Measurements from ENCODE around the gene KLK14.

The KLK14 gene

DNA sequence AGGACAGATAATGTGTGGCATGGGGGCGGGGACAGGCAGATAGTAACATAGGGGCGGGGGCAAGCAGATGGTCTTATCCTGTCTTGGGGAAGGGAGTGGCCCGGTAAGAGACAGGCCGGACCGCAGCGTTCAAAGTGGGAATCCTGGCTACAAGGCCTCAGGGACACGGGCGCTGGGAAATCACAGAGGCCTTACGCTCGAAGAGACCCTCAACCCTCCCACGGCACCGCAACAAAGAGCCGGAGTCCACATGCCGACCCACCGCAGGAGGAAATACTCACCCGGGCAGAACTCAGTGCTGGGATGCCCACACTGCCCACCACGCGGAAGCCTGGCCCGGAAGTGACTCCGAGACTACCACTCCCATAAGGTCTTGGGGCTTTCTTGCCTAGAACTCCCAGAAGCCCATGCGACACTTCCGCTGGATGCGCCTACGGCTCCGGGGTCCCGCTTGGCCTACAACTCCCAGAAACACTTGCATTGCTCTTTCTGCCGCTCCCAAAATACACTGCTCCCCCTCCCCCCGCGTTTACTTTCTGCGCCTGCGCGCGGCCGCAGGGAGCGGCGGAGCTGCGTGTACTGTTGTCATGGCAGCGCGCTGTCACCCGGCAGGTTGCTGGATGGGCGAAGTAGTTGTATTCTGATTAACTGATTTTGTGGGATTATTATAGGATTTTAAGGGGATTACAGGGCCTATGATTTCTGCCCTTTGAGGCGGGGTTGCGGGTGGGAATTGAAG lies 25.5 kb upstream of the KLK14 start, which contains the start of gene CTU1:
Gene CTU1 (minus strand): TSS at position 344 of the 739 bp plus-strand sequence. CDS start 3,840 bp downstream, outside the sequence.
- peak; percentile 97 for DNase-seq

DNA sequence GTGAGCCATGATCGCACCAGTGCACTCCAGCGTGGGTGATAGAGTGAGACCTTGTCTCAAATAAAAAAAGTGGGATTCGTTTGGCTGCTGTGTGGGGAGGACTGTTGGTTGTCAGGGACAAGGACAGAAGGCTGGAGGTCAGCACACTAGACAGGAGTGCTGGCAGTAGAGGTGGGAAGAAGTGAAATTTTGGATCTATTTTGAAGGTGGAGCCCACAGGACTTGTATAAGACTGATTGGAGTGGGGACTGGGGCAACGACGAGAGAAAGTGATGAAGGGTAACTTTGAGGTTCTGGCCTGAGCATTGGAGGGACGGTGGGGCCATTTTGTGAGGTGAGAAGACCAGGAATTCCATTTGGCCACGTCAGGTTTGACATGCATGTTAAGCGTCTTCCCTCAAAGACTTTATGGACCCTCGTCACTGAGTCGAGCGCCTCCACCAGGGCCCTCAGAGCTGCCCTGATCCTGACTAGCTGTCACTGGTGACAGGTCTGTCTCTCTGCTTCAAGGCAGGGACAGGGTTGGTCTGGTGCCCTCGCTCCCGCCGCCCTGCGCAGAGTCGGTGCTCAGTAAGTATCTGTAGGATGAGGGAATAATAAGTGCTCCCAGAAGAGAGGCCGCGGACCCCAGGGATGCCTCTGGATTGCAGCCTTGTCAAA lies 24.8 kb upstream of the KLK14 start:
- DNase-seq, result no peak

DNA sequence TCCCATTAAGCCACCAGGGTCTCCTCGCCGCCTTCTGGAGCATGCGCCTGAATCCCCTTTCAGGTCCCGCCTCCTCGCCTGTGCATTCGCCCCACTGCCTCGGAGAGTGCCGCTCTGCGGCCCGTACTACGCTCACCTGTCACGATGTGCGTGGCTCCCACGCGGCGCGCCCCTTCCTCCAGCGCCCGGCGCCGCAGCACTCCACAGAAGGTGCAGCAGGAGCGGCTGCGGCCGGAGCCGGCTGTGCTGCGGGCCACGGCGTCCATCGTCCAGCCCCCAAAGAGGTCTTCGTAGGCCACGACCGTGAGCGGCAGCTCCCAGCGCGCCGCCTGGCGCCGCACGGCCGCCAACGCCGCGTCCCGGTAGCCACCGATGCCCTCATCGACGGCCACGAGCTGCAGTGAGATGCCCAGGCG lies 21.2 kb upstream of the KLK14 start:
- no peak for DNase-seq

DNA sequence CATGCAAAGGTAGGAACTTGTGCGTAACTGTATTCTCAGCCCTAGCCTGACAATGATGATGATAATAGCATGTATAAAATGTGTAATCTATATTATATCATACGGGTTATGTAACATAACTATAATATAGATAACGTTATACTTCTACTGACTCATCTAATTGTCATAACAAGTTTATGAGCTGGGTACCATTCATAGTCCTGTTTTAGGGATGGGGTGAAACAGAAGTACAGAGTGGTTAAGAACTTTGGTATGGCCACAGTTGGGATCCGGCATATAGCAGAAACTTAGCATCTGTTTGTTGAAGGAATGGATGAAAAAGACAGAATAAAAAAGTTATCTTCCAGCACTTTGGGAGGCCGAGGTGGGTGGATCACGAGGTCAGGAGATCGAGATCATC lies 20.3 kb upstream of the KLK14 start:
- DNase-seq, result no peak

DNA sequence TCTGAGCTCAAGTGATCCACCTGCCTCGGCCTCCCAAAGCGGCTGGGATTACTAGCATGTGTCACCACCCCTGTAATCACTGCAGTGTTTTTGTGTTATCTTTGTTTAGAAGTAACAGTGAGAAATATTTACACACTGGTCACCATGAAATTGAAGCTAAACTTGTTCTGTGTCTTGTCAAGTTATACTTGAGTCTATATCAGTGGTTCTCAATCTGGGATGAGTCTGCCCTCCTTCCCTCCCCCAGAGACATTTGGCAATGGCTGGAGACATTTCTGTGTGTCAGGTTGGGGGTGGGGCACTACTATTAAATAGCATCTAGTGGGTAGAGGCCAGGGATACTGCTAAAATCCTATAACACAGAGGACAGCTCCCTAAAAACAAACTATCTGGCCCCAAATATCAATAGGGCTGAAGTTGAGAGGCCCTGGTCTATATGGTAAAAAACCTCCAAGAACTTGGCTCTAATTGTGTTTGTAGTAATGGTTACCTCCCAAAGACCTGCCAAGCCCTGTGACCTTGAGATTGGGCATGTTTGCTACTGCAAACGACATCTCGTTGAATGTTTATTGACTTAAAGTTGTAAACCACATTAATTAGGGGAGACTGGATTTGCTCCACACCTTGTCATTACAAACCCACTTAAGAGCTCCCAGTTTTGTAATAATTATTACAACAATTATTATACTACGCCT lies 18.6 kb upstream of the KLK14 start:
- no peak for DNase-seq

DNA sequence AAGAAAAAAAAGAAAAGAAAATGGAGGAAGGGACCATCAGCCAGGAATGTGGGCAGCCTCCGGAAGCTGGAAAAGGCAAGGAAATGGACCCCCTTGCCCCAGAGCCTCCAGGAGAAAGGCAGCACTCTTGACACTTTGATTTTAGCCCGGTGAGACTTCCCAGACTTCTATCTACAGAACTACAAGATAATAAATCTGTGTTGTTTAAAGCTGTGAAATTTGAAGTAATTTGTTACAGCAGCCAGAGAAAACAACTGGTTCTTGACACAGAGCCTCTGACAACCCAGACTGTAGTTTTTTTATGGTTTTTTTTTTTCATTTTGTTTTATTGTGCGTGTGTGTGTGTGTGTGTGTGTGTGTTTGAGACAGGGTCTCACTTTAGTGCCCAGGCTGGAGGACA lies 17.9 kb upstream of the KLK14 start:
- no peak for DNase-seq

DNA sequence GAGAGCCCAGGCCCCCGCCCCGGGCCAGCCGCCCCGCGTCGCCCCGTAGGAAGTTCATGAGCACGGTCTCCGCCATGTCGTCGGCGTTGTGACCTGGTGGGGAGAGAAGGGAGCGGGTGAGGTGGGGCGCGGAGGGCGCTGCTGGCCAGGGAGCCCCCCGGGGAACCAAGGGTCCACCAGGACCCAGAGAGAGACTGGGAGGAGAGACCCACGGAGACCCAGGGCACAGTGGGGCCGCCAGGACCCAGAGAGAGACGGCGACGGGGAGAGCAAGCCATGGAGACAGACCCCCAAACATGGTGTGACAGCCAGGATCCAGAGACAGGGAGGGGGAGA lies 16.3 kb upstream of the KLK14 start:
- no peak for DNase-seq

DNA sequence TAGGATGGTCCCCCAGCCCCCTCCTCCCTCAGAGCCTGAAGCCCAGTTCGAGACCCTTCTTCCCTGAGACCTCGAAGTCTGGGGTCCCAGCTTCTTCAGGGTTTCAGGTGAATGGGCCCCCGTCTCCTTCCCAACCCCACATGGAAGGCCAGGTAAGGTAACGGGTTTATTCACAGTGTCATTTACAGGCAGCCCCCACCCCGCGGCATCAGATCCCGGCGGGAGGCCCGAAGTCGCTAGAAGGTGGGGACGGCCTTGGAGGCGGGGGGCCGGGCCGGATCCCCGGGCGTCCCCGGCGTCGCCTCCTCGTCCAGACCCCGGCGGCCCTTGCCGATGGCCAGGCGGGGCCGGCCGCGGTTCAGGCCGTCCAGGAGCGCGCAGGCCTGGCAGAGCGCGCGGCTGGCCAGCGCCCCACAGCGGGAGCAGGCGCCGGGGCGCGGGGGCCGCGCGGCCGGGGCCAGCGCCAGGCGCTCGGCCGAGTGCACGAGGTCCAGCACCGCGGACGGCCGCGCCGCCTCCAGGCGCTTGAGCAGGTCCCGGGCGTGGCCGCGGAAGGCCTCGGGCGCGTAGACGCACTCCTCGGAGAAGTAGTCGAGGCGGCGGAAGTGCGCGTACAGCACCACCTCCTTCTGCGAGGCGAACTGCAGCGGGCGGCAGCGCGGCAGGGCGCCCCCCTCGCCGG lies 15.8 kb upstream of the KLK14 start:
- no peak for DNase-seq

DNA sequence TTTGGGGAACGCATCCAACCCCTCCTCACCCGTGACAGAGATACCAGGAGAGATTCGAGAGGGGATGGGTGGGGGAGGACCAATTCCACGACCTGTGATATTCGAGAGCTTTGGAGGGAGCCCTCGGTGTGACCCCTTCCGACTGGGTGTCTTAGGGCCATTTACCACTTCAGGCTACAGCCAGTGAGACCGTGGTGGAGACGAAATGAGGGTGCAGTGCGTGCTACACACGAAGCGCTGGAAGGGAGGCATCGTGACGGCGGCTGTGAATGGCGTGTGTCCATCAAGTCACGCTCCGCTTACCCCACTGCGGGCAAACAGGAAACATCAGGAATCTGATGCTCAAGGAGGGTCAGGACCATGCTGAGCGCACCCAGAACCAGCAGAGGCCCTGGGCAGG lies 15.1 kb upstream of the KLK14 start:
- no peak for DNase-seq

DNA sequence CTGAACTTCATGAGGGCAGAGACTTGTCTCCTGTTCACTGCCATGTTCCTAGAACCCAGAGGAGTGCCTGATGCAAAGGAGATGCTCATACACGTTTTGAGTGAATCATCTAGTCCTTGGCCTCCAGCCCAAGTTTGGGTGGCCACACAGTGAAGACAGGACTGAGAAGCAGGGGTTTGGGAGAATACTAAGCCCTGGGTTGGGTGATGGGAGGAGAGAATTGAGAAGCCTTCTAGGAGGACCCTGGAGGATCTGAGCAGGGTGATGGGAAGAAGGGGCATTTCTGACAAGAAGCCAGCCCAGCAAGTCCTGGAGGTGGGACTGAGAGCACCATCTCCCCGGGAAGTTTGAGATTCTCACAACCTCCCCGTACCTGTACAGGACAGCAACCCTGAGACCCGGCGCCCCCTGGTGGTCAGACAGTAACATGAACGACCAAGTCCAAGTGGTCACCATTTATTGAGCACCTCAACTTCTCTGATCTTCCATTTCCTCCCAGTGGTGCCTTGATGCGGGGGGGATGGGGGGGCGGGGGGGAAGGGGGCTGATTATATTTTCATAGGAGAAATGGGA lies 14.6 kb upstream of the KLK14 start:
- peak; percentile 25 for DNase-seq

DNA sequence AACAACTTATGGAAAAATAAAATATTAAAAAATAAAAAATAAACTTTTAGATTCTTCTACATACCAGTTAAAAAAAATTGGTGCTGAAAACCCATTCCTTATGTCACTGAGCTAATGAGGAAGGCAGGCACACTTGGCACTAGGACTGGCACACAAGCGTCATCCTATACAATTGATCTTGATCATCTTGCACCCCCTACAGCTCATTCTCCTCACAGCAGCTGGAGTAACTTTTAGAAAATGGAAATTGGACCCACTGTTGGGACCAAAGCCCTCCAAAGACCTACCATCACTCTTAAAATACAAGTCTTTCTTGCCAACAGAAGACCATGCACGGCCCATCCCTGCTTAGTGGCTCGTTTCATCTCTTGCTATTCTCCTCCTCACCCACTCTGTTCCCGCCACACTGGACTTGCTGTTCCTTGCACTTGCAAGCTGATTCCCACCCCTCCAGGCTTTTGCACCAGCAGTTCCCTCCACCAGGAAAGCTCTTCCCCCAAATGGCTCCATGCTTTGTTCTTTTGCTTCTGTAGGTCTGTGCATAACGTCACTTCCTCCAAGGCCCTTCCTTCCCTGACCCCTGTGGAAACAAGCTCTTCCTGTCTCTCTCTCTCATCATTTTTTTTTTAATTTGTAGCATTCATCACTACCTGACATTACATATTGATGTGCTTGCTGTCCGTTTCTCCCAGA lies 13.9 kb upstream of the KLK14 start:
- DNase-seq, result no peak

DNA sequence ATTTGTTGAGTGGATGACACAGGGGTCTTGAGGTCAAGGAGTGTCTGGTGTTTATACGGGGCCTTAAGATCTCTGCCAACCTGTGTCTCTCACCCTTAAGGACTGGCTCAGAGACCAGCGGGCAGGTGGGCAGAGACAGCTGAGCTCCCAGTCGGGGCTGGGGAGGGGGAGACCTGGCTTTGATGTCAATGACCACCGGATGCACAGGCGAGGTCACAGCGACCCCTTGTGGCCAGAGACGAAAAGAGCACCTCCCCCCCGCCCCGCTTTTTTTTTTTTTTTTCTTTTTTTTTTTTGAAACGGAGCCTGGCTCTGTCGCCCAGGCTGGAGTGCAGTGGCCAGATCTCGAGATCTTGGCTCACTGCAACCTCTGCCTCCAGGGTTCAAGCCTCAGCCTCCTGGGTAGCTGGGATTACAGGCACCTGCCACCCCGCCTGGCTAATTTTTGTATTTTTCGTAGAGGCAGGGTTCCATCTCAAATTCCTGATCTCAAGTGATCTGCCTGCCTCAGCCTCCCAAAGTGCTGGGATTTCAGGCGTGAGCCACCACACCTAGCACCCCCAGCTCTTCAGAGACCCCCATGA lies 12.1 kb upstream of the KLK14 start:
- DNase-seq, result no peak

DNA sequence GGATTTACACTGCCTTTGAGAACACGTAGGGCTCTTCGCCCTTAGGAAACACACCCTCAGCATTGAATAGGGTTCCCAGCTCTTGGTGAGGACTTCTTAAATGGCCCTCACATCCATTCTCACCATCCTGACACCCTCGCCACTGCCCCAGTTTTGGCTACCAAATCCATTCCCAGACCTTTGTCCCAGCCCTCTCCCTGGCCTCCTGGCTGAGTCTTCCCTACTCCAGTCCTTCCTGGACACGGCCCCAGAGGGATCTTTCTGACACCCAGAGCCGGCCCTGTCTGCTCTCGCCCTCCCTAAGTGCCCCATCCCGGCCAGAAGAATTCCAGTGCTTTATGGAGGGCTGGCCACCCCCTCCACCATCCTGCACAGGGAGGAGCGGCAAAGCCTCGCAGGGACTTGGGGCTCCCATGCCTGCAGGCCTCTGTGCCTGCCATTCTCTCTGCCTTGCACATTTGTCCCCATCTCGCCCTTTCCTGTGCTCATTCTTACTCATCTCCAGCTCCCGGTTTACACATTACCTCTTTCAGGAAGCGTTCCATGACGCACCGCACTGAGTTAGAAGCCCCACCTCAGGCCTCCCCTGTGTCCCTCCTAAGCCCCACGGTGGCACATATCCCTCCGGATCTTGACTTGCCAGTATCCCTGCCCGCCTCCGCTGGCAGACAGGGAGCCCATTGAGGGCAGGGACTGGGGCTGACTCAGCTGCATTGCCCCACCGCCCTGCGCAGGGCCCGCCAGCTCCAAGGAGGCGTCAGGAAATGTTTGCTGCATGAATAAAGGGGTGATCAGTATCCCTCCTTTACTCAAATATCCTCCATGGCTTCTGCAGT lies 11.0 kb upstream of the KLK14 start:
- DNase-seq, result no peak

DNA sequence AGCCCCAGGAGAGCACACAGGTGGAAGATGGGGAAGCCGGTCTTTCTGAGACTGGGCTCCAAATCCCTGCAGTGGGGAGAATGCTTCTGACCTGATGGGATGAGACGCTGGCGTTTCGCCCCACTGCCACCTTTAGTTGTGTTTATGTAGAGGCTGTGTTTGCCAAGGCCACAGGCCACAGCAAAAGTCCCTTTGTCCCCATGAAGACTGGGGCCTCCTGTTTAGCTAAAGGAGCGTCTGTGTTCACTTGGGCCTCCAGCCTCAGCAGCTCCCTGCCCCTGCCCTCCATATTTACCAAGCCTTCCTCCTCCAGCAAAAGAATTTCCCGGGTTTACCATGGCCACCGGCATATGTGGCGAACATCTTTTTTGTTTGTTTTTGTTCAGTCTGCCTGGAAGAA lies 10.4 kb upstream of the KLK14 start:
- no peak for DNase-seq

DNA sequence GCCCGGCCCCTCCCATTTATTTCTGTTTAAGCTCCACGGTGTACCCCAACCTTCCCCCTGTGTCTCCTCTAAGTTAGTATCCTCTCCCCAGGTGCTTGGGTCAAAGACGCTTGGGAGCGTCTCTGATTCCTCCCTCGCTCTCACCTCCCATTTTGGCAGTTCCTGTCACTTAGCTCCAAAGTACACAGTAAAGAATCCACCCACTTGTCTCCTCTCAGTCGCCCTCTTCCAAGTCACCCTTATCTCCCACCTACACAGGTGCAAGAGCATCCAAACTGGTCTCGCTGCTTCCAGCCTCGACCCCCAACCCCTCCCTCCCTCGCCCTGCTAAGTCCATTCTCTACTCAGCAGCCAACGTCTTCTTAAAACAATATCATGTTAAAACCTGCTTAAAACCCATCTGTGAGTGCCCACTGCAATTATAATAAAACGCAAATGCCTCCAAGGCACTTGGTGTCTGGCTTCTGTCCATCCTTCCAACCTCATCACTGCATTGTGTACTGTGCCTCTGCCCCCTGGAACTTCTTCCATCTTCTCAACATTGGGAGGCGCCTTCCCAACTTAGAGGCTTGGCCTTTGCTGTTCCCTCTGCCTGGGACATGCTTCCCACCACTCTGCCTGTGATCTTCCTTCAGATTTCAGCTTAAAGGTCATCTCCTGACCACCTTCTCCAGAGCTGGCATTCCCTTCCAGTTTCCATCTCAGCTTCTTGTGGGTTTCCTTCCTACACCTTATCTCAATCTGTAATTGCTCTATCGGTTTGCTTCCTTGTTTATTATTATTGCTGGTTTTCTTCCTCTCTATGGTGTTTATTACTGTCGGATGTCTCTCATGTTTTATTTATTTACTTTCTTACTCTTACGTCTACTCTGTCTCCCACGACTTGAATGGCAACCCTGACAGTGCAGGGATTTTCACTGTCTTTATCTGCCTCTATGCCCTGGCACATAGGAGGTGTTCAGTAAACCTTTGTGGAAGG lies 9.5 kb upstream of the KLK14 start:
- no peak for DNase-seq

DNA sequence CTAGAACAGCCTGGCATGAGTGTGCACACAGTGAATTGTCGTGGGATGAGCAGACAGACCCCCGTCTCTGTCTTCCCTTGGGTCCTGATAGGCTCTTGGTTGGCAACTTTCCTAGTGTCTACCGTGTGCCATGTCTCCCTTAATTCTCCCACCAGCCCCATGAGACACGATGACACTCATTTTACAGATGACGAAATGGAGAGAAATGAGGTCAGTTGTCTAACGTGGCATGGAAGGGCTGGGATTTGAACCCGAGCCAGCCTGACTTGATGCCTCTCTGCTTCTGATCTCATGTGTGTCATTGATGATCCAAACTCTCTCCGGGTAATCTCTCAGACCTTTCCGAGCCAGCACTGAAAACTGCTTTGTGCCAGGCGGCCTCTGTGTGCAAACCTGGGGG lies 8.4 kb upstream of the KLK14 start:
- no peak for DNase-seq

DNA sequence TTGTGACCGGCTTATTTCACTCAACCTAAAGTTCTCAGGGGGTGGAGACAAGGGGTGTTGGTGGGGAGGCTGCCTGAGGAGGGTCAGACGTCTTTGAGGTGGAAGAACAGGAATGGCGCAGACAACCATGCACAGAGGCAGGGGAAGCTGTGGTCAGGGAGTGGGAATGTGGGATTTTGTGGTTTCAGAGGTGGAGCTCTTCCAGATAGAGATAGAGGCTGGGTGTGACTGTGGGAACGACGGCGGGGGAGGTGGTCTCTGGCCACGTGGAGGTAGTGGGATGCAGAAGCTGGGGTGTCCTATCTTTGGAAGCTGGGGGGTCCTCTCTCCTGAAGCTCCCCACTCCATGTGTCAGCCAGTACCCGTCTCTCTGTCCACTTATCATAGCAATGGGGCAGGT lies 7.8 kb upstream of the KLK14 start:
- no peak for DNase-seq

DNA sequence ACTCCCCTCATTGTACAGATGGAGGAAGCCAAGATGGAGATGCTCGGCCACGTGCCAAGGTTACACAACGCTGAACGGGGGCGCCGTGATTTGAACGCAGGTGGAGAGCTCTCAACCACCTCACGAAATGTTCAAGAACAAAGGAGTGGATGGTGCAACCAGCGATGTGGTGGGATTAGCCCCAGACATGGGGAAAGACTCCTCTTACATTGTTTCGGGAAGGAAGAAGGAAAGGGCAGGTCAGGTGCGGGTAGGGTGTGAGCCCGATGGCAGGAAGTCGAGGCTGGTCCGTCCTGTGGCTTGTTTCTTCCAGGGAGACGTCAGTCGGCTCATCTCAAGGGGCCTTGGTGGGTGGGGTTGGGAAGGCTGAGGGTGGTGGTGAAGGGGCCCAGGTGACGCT lies 7.1 kb upstream of the KLK14 start:
- DNase-seq, result no peak

DNA sequence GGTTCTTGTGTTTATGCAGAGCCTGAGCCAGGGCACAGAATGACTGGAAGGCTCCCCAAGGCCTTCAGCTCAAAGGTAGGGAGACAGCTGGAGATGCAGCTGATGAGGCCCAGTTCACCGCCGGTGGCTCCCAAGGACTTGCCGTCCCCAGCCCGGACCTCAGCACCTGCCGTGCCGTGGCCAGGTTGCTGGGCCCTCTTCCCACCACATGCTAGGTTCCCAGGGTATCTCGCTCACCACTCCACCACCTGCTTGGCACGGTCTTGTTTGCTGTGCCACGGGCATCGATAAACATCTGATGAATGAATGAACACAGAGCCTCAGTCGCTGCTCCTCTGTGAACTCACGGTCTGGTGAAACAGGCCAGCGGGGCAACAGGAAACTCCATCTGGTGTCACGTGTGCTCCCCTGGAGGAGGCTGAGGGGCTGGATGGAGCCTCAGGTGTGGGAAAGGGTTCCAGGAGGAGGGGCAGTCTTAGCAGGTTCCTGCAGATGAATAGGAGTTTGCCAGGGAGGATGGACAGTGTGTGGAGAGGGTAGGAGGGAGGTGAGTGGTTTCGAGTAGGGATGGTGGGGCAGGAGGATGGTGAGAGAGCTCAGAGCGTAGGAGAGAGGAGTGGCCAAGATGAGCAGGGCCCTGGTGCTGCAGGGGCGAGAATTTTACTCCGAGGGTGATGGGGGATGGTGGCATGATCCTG lies 3.6 kb upstream of the KLK14 start:
- no peak for DNase-seq

Measured in NCI-H2171 (cell line).